ENCODE measurements around the gene AHI1.

Gene AHI1

DNA sequence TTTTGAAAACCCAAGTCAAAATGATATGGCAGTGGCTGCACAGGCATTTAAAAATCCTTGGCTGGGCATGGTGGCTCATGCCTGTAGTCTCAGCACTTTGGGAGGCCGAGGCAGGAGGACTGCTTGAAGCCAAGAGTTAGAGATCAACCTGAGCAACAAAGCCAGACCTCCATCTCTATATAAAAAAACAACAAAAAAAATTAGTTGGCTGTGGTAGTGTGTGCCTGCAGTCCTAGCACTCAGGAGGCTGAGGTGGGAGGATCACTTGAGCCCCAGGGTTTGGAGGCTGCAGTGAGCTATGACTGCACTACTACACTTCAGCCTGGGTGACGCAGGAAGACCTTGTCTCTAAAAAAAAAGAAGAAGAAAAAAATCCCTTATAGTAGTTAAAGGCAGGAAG lies 173.6 kb downstream of the AHI1 start:
- no peak for DNase-seq

DNA sequence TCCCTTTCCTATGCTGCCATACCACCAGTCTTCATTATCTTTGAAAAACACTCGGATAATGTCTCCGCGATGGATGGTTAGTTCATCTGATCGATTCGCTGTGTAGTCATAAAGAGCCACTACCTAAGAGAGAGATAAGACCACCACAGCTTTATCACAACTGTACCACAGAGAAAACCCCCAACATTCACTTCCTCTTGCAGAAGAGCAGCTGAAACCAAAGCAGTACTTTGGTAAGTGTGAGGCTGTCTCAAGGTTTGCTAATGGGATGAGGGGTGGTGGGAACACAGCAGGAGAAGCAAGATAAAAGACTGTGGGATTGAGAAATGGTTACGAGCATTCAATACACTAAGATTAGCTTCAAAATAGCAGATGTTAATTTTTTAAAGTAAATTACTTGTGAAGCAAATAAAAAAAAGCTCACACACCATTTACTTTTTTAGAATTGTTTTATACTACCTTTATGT lies 174.3 kb downstream of the AHI1 start:
- DNase-seq, result no peak

DNA sequence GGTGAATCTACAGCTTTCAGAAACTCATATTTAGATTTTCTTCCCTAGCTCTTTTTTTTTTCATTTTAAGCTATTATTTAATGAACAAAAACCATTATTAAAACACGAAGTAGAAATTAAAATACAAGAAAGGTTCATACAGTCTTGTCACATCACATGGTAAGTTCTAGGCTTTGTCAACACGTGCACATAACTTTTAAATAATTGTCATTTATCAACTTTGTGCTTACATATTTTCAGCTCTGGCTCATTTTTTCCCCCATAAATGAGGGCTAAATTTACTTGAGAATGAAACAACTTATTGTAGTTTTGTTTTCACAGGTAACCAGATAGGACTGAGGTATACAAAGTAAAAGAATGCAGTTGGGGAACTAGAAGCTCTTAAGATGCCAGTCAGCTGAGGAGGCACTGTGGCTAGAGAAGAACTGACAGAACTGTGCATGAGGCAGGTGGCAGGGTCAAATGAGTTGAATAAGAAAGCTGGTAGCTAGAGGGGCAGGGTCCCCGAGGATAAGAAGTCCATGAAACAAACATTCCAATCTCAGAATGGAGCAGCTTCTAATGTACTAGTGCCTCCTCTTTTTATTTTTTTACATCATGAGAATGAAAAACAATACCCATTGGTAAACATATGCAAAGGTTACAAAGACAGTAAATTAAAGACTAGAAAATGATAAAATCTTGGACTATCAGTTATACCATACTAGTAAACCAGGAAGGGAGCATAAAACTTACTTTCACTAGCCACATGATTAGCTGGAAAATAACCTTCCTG lies 174.9 kb downstream of the AHI1 start:
- DNase-seq, result no peak

DNA sequence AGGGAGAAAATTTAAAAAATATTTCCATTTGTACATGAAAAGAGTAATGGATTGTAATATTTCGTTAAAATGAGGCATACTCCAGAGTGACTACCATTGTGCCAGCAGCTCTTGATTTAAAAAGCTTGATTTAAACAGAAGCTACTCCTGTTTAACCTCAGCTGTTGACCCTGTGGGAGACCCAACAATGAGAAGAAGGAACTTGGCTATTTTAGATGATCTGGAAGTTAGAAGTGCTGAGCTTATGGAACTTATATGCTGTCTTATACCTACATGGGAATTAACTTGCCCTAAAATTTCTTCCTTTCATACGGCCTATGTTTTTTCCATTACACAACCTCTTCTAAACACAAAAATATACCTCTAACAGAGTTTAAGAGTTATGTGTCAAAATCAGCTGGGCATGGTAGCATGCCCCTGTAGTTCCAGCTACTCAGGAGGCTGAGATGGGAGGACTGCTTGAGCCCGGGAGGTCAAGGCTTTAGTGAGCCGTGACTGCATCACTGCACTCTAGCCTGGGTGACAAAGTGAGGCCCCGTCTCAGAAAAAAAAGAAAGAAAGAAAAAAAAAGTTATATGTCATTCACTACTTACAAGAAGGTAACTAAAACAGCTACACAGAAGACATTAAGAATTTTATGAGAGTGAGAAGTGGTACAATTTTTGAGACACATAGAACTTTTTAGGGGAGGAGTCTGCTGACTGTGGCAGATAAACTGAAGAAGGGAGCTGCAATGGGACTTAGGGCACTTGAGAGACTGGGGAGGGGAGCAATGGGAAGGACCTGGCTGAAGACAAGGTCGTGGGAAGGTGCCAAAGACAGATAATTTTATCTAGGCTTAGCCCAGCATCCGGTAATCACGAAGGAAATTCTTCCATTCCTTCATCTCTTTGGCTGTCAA lies 176.6 kb downstream of the AHI1 start:
- no peak for DNase-seq

DNA sequence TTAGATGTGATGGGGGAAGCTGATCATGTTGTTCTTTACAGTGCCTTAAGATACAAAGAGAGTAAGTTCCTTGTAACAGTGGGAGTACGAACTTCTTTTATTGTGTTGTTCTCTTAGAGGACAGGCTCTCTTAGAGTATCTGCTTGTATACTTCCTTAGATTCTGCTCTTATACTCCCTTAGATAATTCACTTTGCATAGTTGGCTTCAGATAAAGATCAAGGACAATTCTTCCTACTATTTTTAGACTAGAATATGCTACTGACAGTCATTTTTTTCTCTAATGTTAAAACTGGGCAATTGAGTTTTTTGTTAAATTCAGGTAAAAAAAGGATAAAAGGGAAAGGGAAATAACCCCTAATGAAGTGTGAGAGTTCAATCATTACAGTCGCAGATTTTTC lies 177.7 kb downstream of the AHI1 start:
- DNase-seq, result no peak

GRCh38 chr6:135318738-135319469 lies 178.6 kb downstream of the AHI1 start:
- no peak for DNase-seq

DNA sequence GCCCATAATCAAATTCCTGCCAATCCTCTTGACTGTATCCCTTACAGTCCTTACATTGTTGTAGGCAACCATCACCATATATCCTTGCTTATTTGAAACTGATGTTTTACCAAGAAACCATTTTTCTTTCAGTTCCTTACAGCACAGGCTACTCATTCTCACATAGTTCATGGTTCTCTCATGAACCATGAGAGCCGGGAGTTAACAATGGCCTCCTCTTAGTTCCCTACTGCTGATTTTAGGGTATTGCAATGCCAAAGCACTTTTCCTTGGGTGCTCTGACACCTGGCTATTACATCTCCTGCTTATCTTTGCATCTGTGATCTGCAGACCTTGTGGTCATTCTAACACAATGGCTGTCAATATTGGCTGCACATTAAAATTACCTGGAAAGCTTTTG lies 183.0 kb downstream of the AHI1 start:
- no peak for DNase-seq

DNA sequence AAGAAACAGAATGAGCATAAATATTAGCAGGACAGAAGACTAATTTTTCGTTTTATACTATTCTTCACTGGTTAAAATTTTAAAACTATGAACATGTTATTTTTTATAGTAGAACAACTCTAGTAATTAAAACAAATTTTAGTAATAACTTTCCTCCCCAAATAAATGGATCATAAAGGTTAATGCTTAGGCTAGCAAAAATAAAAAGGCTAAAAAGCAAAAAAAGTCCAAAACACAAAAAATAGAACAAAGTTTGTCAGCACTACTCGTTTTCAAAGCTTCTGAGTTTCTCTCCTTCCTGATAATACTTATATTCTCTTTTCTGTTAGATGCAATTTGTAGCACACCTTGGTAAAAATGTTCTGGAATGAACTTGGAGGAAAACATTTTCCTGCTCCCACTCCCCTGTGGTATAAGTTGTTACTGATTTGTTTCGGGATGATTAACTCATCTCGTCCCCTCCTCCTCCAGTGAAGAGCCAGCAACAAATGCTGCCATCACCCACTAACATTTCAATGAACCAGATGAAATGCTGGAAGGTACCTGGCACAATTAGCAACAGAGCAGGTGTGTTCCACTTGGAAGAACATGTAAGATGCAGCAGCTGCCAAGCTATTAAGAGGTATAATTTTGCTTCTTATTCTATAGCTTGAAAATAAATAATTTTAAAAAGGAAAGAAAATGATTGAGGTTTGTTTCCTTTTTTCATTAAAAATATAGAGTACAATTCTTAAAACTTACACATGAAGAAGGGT lies 185.9 kb downstream of the AHI1 start:
- DNase-seq, result no peak

DNA sequence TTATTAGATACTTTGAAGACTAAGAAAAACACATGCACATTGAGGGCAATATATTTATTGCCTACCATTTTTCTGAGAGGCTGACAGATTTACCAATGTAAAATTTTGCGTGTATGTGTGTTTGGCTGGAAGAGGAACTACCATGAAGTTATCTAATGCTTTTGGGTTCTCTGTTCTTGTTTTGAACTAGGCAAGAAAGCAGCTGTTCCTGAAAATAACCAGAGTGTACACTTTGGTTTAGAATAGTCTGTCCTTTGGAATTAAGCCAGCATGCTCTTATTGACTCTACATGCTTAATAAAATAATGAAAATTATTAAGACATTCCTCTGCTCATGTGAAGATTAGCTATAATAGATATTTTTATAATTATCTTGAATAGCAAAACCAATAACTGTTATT lies 187.2 kb downstream of the AHI1 start:
- DNase-seq, result no peak

DNA sequence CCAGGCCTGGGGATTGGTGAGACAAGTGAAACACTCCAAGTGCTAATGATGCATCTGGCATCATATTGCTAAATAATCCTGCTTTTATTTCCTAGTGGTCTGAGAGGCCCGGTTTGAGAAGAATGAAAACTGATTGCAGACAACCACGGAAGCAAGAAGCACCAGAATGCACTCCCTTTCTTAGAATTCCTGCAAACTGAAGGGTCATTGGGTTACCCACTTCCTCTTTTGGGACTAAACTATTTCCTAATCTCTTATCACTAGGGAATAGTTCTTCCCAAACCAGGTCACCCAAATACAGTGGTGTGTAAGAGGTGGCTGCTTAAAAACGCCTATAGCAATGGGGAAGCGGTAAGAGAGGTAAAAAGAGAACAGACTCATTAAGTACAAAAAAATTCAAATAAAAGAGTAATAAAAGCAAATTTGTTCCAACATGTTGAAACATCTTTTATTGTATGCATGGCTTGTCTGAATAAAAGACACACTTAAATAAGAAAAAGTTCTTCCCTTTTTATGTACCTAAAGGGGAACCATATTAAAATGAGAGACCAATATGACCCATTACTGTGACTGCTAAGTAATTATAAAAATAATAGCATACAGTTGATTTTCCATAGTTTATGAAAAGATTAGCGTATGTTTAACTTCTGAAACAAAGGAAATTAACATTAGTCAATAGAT lies 190.7 kb downstream of the AHI1 start:
- DNase-seq, result no peak

DNA sequence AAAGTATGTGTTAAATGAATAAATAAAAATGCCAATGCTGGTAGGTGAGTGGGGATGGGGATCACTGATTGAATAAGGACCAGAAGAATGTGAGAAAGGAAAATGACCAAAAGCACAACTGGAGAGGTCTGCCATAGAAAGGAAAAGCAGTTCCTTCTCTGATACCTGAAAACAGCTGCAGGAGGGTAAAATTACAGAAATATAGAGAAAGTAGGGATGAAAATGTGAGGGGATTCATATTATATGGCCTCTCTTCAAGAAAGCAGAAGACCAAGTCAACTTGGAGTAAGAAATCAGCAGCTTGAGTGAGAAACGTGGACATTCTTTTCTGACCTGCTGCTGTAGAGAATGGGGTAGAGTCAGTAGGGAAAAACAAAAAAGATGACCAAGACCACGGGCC lies 191.4 kb downstream of the AHI1 start:
- no peak for DNase-seq

- DNase-seq, result no peak
Observed at GRCh38 chr6:135305684-135306083, 191.9 kb downstream of the AHI1 start.

DNA sequence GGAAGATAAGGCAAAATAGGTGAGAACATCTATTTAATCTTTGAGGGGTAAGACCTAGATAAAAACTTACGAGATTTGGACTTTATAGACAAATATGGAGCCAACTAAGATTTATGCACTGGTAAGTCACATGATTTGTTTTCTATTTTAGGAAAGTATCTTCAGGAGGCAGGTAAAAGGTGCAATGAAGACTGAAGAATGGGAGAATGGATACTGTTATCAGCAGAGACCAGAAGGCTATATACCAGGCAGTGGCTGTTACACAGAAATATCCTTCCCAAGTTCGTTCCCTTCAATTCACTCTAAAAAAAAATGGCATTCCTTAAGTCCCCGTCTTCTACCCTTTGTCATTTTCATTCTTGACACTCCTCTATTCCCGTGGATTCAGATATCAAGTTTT lies 192.7 kb downstream of the AHI1 start:
- no peak for DNase-seq

GRCh38 chr6:135301304-135301703 lies 196.2 kb downstream of the AHI1 start:
- DNase-seq, result no peak

DNA sequence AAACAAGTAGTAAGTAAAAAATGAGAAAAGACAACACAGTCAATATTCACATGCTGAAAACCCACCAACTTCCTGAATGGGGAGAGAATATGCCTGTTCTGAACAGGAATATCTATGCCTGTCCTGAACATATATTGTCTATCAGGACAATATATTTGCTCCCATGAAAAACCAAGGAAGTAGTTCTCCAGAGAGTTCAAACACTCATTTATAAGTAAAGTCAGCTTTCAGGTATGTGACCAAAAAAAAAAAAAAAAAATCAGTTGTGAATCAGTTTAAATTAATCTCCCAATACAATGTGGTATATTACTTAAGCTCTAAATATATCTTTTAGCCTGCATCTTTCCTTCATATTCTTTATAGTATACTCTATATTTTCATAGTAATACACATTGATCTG lies 197.0 kb downstream of the AHI1 start:
- DNase-seq, result no peak

GRCh38 chr6:135299256-135299655 lies 198.3 kb downstream of the AHI1 start:
- no peak for DNase-seq

DNA sequence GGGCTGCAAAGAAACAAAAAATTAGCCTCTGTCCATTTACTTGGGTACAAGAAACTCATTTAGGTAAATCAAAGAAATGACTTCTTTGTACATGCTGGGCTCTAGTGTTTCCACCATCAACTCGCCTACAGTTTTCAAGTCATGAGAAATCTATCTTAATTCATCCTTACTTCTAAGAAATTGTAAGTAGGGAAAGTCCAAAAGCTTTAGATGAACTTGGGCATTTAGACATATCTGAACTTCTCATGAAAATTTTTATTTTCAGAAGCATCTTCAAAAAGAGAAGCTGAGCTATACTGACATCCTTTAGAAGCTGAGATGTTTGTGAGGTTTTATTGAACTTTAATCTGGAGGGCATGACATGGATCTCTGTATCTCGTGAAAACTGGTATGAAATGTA lies 199.1 kb downstream of the AHI1 start:
- DNase-seq, result no peak

DNA sequence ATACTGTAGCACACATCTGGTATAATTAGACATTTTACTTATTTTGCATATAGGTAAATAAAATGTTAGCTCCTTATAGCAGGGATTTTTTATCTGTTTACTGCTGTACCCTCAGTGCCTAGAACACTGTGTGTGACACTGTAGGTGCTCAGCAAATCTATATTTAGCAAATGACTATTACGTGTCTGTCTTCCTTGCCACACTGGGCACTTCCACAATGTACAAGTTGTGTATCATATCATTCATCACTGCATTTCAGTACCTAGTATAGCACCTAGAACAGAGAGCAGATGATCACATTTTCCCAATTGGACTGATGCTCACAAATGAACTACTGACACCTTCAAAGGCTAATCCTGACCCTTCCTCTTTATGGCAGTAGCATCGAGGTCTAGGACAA lies 200.8 kb downstream of the AHI1 start:
- DNase-seq, result no peak

DNA sequence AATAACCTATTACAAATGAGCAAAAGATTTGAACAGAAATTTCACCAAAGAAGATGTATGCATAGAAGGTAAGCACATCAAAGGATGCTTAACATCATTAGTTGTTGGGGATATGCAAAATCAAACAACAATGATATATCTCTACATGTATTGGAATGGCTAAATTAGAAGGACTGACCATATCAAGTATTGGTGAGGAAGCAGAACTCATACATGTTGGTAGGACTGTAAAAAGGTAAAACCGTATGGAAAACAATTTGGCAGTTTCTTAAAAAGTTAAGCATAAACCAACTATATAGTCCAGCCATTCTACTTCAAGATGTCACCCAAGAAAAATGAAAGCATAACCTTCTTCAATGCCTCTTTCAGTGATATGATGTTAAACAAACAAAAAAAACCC lies 202.5 kb downstream of the AHI1 start:
- no peak for DNase-seq

DNA sequence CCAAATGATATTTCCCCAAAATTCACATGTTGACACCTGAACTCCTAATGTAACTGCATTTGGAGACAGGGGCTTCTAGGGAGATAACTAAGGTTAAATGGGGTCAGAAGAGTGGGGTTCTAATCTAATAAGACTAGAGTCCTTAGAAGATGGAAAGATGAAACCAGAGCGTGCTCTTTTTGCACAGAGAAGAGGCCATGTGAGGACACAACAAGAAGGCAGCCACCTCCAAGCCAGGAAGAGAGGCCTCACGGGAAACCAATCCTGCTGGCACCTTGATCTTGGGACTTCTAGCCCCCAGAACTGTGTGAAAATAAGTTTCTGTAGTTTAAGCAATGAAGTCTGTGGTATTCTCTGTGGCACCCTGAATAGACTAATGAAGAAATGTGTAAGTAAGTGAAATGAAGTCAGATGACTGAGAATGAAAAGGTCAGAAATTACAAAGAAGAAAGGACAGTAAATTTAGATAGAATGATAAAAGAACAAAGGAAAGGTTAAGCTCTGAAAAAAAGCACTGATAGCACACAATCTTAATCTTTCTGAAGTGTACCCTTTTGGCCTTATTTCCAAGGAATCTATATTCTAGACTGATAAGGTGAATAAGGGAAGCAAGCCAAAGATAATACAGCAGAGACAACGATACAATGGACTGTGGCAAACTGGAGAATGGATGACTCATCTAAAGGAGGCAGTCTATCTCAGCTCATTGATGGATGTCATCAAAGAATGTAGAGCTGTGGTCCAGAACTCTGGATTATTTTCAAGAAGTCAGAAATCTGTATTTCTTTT lies 206.1 kb downstream of the AHI1 start:
- no peak for DNase-seq

GRCh38 chr6:135289816-135290215 lies 207.7 kb downstream of the AHI1 start:
- no peak for DNase-seq
